ENCODE measurements around the gene PSMD10.

DNA sequence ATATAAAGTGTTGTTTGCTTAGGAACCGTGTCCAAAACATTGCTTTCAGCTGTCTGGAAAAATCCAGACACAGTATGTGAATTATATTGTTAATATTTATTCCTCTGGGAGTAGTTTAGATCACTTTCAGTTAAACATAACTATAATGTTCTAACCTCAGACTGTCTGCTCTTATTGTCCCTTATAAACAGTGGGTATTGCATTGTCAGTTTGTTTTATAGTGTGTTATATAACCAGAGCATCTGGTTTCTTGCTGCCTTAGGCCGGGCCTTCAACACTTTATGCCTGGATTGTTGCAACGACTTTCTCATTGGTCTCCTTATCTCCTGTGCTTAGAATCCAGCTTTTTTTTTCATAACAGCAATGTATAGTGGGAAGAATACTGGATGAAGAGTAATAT is 26.6 kb upstream of the PSMD10 start:
- TF ChIP-seq CTCF (tag by site-specific recombination; IDR thresholded peaks at IDR 0.05) (no peak), ZNF433 (tag by site-specific recombination; IDR thresholded peaks at IDR 0.05; ENCODE audit: low read depth) (no peak), REPIN1 (tag by site-specific recombination; IDR thresholded peaks at IDR 0.05; ENCODE audit: low read depth) (no peak), ZNF202 (tag by site-specific recombination; IDR thresholded peaks at IDR 0.05; ENCODE audit: borderline replicate concordance) (no peak)

All from HEK293 (cell line).